IMR-90 (cell line): ENCODE results near the gene SART1.

ENCODE experiments used
- ELK1 ChIP-seq: fragments of 150-350 bp; IDR thresholded peaks from 2 replicates; pipeline ENCODE4 v1.6.1; 2016; ENCODE audit warnings: low read depth, mild to moderate bottlenecking, low read length, moderate library complexity, borderline replicate concordance
- MAFK ChIP-seq: IDR thresholded peaks from 2 replicates; pipeline ENCODE4 v1.6.1; 2012; ENCODE audit warnings: low read depth, low read length, improper control_type of control experiment
- MXI1 ChIP-seq: IDR thresholded peaks from 2 replicates; pipeline ENCODE4 v1.6.1; 2012; ENCODE audit warnings: low read depth, mild to moderate bottlenecking, low read length, moderate library complexity, borderline replicate concordance
- TF ChIP-seq, protein P1 (sequence below): conservative IDR thresholded peaks from 2 replicates; pipeline ENCODE4 v1.5.1; 2012; ENCODE audit warnings: mild to moderate bottlenecking, low read depth, low read length, improper control_type of control experiment

- TF ChIP-seq ELK1: no peak
- TF ChIP-seq, protein P1, sequence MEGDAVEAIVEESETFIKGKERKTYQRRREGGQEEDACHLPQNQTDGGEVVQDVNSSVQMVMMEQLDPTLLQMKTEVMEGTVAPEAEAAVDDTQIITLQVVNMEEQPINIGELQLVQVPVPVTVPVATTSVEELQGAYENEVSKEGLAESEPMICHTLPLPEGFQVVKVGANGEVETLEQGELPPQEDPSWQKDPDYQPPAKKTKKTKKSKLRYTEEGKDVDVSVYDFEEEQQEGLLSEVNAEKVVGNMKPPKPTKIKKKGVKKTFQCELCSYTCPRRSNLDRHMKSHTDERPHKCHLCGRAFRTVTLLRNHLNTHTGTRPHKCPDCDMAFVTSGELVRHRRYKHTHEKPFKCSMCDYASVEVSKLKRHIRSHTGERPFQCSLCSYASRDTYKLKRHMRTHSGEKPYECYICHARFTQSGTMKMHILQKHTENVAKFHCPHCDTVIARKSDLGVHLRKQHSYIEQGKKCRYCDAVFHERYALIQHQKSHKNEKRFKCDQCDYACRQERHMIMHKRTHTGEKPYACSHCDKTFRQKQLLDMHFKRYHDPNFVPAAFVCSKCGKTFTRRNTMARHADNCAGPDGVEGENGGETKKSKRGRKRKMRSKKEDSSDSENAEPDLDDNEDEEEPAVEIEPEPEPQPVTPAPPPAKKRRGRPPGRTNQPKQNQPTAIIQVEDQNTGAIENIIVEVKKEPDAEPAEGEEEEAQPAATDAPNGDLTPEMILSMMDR: no peak
- no peak for TF ChIP-seq MAFK
- no peak for TF ChIP-seq MXI1
Measured at GRCh38 chr11:65997286-65997685, 35.8 kb downstream of the SART1 start.
